MCF 10A (cell line): ENCODE data around the gene MGAT5. TPM values are rescaled to one million over a fixed set of nuclear protein-coding genes. Genes with fewer than 3 reads are reported as not detected.

Experiments
- BruUV-seq: library from RNA; stranded (reverse); fragments of 400-500 nt; replicated peaks from 2 replicates; lab custom pipeline; 2021; lab: Mats Ljungman, UMichigan
- CTCF ChIA-PET: fragments of 300-600 bp; sonication (Branson Sonifier 250); formaldehyde crosslinking; extraction: SDS; loops from one replicate; lab custom pipeline; 2021; ENCODE audit warnings: antibody characterized with exemption, inconsistent platforms; lab: Yijun Ruan, JAX
- POLR2A ChIA-PET: fragments of 300-600, 350-650 bp; sonication (Branson Sonifier 250); formaldehyde crosslinking; extraction: SDS; loops from one replicate; lab custom pipeline; 2020; ENCODE audit warnings: antibody characterized with exemption, inconsistent platforms; lab: Yijun Ruan, JAX
- DNase-seq: peaks from one replicate; pipeline ENCODE4 v3.0.0-alpha.2; 2018; ENCODE audit not compliant: unreplicated experiment
- H3K27ac Mint-ChIP-seq: one replicate; pipeline ENCODE4 v1.8.0; 2022; ENCODE audit warnings: mild to moderate bottlenecking, low read depth, mixed read lengths; ENCODE audit not compliant: unreplicated experiment
- H3K27me3 Mint-ChIP-seq: one replicate; pipeline ENCODE4 v1.8.0; 2022; ENCODE audit warnings: mixed read lengths; ENCODE audit not compliant: insufficient read depth, unreplicated experiment
- H3K36me3 Mint-ChIP-seq: one replicate; pipeline ENCODE4 v1.8.0; 2022; ENCODE audit warnings: mild to moderate bottlenecking, moderate library complexity, mixed read lengths; ENCODE audit not compliant: insufficient read depth, unreplicated experiment
- H3K4me1 Mint-ChIP-seq: one replicate; pipeline ENCODE4 v1.8.0; 2022; ENCODE audit warnings: mixed read lengths; ENCODE audit not compliant: insufficient read depth, unreplicated experiment
- H3K4me3 Mint-ChIP-seq: one replicate; pipeline ENCODE4 v1.8.0; 2022; ENCODE audit warnings: mild to moderate bottlenecking, moderate library complexity, mixed read lengths; ENCODE audit not compliant: unreplicated experiment
- H3K9me3 Mint-ChIP-seq: one replicate; pipeline ENCODE4 v1.8.0; 2022; ENCODE audit warnings: mixed read lengths; ENCODE audit not compliant: unreplicated experiment
- CTCF ChIP-seq: fragments of 200-600 bp; IDR thresholded peaks from one replicate; pipeline ENCODE4 v1.8.0; 2022; ENCODE audit warnings: antibody characterized with exemption, mild to moderate bottlenecking; ENCODE audit not compliant: unreplicated experiment
- intact Hi-C: fragments of 100-400 bp; cut with micrococcal nuclease; formaldehyde crosslinking; loops from 2 replicates; pipeline ENCODE4 v1.14.1; 2022
- total RNA-seq: library from RNA; stranded (reverse); gene quantifications from 2 replicates; pipeline ENCODE4 v1.2.3, GENCODE V29; 2022

MGAT5 gene
- total RNA-seq, 1 experiment from 2014 or later, result 22.2 TPM

GRCh38 chr2:134308474-134309385 is 54.9 kb downstream of the MGAT5 start:
- H3K4me3 Mint-ChIP-seq, result no peak overlapping the region
- CTCF ChIA-PET, result interaction anchor here (0.6 kb wide), 1 partner anchor 9 kb away, joined by 3 read pairs; no protein-coding TSS in a partner anchor
- POLR2A ChIA-PET, result interaction anchor here (1.0 kb wide), 1 partner anchor 11 kb away, joined by 3 read pairs; no protein-coding TSS in a partner anchor
- no peak for TF ChIP-seq CTCF
- H3K9me3 Mint-ChIP-seq, result no peaks in the 10 kb centered on the region
- H3K4me1 Mint-ChIP-seq, result peaks cover 7% of the 10 kb centered on the region
- no peaks in the 10 kb centered on the region for H3K27me3 Mint-ChIP-seq
- H3K36me3 Mint-ChIP-seq, result peaks cover 10% of the 10 kb centered on the region
- H3K27ac Mint-ChIP-seq, result no peak overlapping the region
- DNase-seq, result no peak
- intact Hi-C loops, result no loop called here
- no TSS peak for BruUV-seq

- CTCF ChIA-PET, result interaction anchor here (0.6 to 1.1 kb wide), 2 partner anchors 96 to 103 kb away, joined by 3 read pairs; no protein-coding TSS in a partner anchor
- no peaks in the 10 kb centered on the region for H3K9me3 Mint-ChIP-seq
- H3K27ac Mint-ChIP-seq, result no peak overlapping the region
- peaks cover 10% of the 10 kb centered on the region for H3K36me3 Mint-ChIP-seq
- no peak for TF ChIP-seq CTCF
- intact Hi-C loops, result no loop called here
- H3K4me3 Mint-ChIP-seq, result no peak overlapping the region
- H3K4me1 Mint-ChIP-seq, result peaks cover 7% of the 10 kb centered on the region
- POLR2A ChIA-PET, result no interaction called here
- no TSS peak for BruUV-seq
- DNase-seq, result no peak
- H3K27me3 Mint-ChIP-seq, result no peaks in the 10 kb centered on the region
Observed at GRCh38 chr2:134310107-134311079, 56.5 kb downstream of the MGAT5 start.

GRCh38 chr2:134312482-134312881 is 58.6 kb downstream of the MGAT5 start:
- no peak overlapping the region for H3K27ac Mint-ChIP-seq
- TF ChIP-seq CTCF, result no peak
- no TSS peak for BruUV-seq

More at GRCh38 chr2:134312482-134312881, 58.6 kb downstream of the MGAT5 start:
- Mint-ChIP-seq H3K27me3 (no peaks in the 10 kb centered on the region), H3K9me3 (no peaks in the 10 kb centered on the region), H3K4me3 (no peak overlapping the region), H3K4me1 (no peaks in the 10 kb centered on the region), H3K36me3 (peaks cover 10% of the 10 kb centered on the region)
- ChIA-PET POLR2A (no interaction called here), CTCF (interaction anchor here (0.6 kb wide), 1 partner anchor 93 kb away, joined by 3 read pairs; no protein-coding TSS in a partner anchor)
- intact Hi-C loops, result no loop called here
- DNase-seq, result no peak
